Osteoblast (primary cell): ENCODE results near the gene LAMP5. TPM values are rescaled to one million over a fixed set of nuclear protein-coding genes. Genes with fewer than 3 reads are reported as not detected.

Experiments used
- DNase-seq: peaks from one replicate; pipeline ENCODE4 v3.0.0; 2011; ENCODE audit warnings: low spot score, mixed read lengths; ENCODE audit not compliant: insufficient read length; ENCODE audit errors: missing footprints
- H2AFZ ChIP-seq: 2 replicates; pipeline ENCODE4 v1.6.0; 2011; ENCODE audit warnings: mild to moderate bottlenecking, low read length
- H3K27ac ChIP-seq: 2 replicates; pipeline ENCODE4 v1.5.1; 2011; ENCODE audit warnings: mild to moderate bottlenecking, low read depth, low read length, moderate library complexity
- H3K27me3 ChIP-seq: 2 replicates; pipeline ENCODE4 v1.6.0; 2012; ENCODE audit warnings: mild to moderate bottlenecking, control low read depth, inconsistent platforms, low read length, moderate library complexity; ENCODE audit not compliant: insufficient read depth
- H3K36me3 ChIP-seq: 2 replicates; pipeline ENCODE4 v1.5.1; 2011; ENCODE audit warnings: mild to moderate bottlenecking, low read length, control low read depth, moderate library complexity; ENCODE audit not compliant: insufficient read depth
- H3K4me1 ChIP-seq: 2 replicates; pipeline ENCODE4 v1.5.1; 2011; ENCODE audit warnings: mild to moderate bottlenecking, low read length, control low read depth, moderate library complexity; ENCODE audit not compliant: insufficient read depth
- H3K4me2 ChIP-seq: 2 replicates; pipeline ENCODE4 v1.6.0; 2011; ENCODE audit warnings: mild to moderate bottlenecking, low read length; ENCODE audit not compliant: insufficient read depth
- H3K4me3 ChIP-seq: fragments of 200-600 bp; sonication (generic); 3 replicates; pipeline ENCODE4 v1.5.1; 2012; ENCODE audit warnings: mild to moderate bottlenecking, low read length, inconsistent platforms; ENCODE audit not compliant: insufficient read depth
- H3K79me2 ChIP-seq: 2 replicates; pipeline ENCODE4 v1.6.0; 2012; ENCODE audit warnings: mild to moderate bottlenecking, low read length, control low read depth, inconsistent platforms; ENCODE audit not compliant: insufficient read depth
- H3K9me3 ChIP-seq: 2 replicates; pipeline ENCODE4 v1.5.1; 2011; ENCODE audit warnings: low read depth, low read length, control low read depth
- H4K20me1 ChIP-seq: 2 replicates; pipeline ENCODE4 v1.6.0; 2012; ENCODE audit warnings: mild to moderate bottlenecking, low read length, control low read depth; ENCODE audit not compliant: insufficient read depth
- total RNA-seq: library from RNA; depleted of rRNA; stranded (reverse); fragments of >200 nt; gene quantifications from 2 replicates; pipeline ENCODE4 v1.2.3, GENCODE V29; 2012
- TF ChIP-seq, protein P1 (sequence below): IDR thresholded peaks from 2 replicates; pipeline ENCODE4 v1.5.1; 2011; ENCODE audit warnings: mild to moderate bottlenecking, low read depth, low read length, moderate library complexity; ENCODE audit errors: extremely low read depth

Gene LAMP5
- total RNA-seq, 1 donor, result under 0.01 TPM

DNA sequence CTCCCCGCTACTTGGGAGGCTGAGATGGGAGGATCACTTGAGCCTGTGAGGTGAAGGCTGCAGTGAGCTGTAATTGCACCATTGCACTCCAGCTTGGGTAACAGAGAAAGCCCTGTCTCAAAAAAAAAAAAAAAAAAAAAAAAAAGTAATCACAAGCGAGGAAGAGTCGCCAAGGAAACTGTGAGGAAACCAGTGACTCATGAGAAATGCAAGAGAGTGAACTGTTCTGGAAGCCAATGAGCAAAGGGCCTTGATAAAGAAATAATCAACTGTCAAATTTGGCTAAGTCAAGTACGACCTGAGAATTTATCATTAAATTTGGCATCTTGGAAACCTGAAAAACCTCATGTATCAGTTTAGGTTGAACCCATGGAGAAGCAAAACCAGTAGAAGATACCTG, 16.1 kb upstream of the LAMP5 start:
- TF ChIP-seq, protein P1, sequence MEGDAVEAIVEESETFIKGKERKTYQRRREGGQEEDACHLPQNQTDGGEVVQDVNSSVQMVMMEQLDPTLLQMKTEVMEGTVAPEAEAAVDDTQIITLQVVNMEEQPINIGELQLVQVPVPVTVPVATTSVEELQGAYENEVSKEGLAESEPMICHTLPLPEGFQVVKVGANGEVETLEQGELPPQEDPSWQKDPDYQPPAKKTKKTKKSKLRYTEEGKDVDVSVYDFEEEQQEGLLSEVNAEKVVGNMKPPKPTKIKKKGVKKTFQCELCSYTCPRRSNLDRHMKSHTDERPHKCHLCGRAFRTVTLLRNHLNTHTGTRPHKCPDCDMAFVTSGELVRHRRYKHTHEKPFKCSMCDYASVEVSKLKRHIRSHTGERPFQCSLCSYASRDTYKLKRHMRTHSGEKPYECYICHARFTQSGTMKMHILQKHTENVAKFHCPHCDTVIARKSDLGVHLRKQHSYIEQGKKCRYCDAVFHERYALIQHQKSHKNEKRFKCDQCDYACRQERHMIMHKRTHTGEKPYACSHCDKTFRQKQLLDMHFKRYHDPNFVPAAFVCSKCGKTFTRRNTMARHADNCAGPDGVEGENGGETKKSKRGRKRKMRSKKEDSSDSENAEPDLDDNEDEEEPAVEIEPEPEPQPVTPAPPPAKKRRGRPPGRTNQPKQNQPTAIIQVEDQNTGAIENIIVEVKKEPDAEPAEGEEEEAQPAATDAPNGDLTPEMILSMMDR, result no peak
- H2AFZ ChIP-seq, result no peak overlapping the region
- no peak overlapping the region for H3K4me3 ChIP-seq
- no peaks in the 10 kb centered on the region for H3K9me3 ChIP-seq
- H3K27me3 ChIP-seq, result no peaks in the 10 kb centered on the region
- no peaks in the 10 kb centered on the region for H3K79me2 ChIP-seq
- no peaks in the 10 kb centered on the region for H3K36me3 ChIP-seq
- H3K4me1 ChIP-seq, result peaks cover 23% of the 10 kb centered on the region
- no peaks in the 10 kb centered on the region for H4K20me1 ChIP-seq
- H3K4me2 ChIP-seq, result no peak overlapping the region
- H3K27ac ChIP-seq, result peak overlapping the region; percentile 40
- no peak for DNase-seq

DNA sequence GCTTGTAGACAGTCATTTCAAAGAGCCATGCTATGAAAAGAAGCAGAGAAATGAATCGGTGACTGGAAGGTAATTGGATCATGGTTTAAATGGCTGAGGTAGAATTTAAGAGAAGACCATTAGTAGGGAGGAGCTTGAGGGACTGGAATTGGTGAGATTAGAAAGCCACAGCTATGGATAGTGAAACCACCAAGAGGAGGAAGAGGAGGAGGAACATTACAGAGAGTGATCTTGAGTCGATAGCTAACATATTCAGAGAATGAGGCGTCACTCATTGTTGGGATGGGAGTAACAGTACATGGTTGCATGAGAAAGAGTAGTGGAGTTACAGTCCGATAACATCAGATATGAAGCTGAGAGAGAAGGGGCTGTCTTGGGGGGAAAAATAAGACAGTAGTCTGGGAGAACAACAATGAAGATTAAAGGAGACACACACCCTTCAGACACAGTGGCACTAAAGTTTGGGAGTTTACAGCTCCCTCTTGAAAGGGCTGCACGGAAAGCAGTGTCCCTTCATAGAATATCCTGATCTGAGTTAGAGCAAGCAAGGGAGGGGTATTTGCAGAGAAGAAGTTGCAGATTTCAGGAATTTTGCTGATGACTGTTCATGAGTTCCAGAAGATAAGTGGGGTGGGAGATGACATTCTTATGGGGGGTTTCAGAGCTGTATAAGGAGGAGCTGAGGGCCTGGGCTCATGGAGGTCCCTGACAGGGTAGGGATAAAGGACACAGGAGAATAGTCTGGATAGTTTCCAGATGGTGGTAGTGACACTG, 15.1 kb upstream of the LAMP5 start:
- TF ChIP-seq, protein P1, result no peak
- no peaks in the 10 kb centered on the region for H3K79me2 ChIP-seq
- peak overlapping the region; percentile 40 for H3K27ac ChIP-seq
- no peaks in the 10 kb centered on the region for H3K9me3 ChIP-seq
- no peak for DNase-seq
- H2AFZ ChIP-seq, result no peak overlapping the region
- H3K4me3 ChIP-seq, result no peak overlapping the region
- peaks cover 31% of the 10 kb centered on the region for H3K4me1 ChIP-seq
- H3K4me2 ChIP-seq, result no peak overlapping the region
- H3K27me3 ChIP-seq, result no peaks in the 10 kb centered on the region
- H4K20me1 ChIP-seq, result no peaks in the 10 kb centered on the region
- H3K36me3 ChIP-seq, result no peaks in the 10 kb centered on the region

DNA sequence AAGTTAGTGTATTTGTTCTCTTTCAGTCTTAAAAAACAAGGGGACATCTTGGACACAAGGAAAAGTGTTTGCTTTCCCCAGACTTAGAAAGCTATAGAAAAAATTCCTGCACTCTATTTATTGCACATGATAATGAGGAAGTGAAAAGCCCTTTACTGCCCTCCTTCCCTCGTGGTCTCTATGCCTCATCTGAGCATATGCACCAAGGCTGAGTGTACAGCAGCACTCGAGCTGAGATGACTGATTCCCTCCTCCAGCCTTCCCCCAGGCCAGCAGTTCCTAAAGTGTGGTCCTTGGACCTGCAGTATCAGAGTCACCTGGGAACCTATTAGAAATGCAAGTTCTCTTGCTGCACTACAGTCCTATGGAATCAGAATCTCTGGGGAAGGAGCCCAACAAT, 14.3 kb upstream of the LAMP5 start:
- no peak for DNase-seq
- no peak overlapping the region for H3K4me3 ChIP-seq
- H3K4me1 ChIP-seq, result peaks cover 31% of the 10 kb centered on the region
- H3K36me3 ChIP-seq, result no peaks in the 10 kb centered on the region
- H3K27me3 ChIP-seq, result no peaks in the 10 kb centered on the region
- TF ChIP-seq, protein P1, result no peak
- H3K79me2 ChIP-seq, result no peaks in the 10 kb centered on the region
- no peaks in the 10 kb centered on the region for H3K9me3 ChIP-seq
- H4K20me1 ChIP-seq, result no peaks in the 10 kb centered on the region
- no peak overlapping the region for H3K4me2 ChIP-seq
- H3K27ac ChIP-seq, result no peak overlapping the region
- H2AFZ ChIP-seq, result no peak overlapping the region

DNA sequence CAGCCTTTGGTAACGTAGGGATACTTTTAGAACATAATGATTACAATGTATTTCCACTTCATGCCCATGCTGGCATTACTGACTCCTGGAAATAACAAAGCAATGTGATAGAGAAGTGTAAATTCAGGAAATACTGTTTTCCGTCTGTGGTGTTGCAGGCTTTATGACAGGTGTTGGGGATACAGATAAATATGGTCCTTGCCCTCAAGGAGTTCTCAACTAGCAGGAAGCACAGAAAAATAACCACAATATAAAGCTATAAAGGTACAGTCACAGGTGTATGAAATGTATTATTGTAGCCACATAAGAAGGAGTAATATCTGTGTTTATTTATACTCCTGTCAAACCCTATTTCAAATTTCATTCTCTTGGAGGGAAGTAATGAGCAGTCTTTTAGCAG, 12.9 kb upstream of the LAMP5 start:
- Histone ChIP-seq H3K9me3 (no peaks in the 10 kb centered on the region), H3K4me2 (no peak overlapping the region), H2AFZ (no peak overlapping the region), H3K4me1 (peaks cover 31% of the 10 kb centered on the region), H3K36me3 (no peaks in the 10 kb centered on the region), H3K4me3 (no peak overlapping the region), H4K20me1 (no peaks in the 10 kb centered on the region), H3K27me3 (peaks cover 5% of the 10 kb centered on the region), H3K79me2 (no peaks in the 10 kb centered on the region), H3K27ac (no peak overlapping the region)
- DNase-seq, result no peak
- TF ChIP-seq, protein P1, result no peak
